KOPT-K1 (cell line): ENCODE results near the gene REEP5.
"Not testable (repeated sequence)": the region's sequence is repeated elsewhere in the genome, so short reads cannot be mapped to it uniquely, and the experiment has no call there.

ENCODE experiments used
- H3K27ac ChIP-seq: fragments of 200-600 bp; sonication (generic); 2 replicates; pipeline ENCODE4 v1.5.1; 2016; ENCODE audit warnings: antibody characterized with exemption, mild to moderate bottlenecking, low read depth, low read length; ENCODE audit not compliant: poor library complexity, severe bottlenecking
- H3K36me3 ChIP-seq: fragments of 200-600 bp; sonication (generic); 2 replicates; pipeline ENCODE4 v1.5.1; 2017; ENCODE audit warnings: antibody characterized with exemption, mild to moderate bottlenecking, low read length, moderate library complexity; ENCODE audit not compliant: insufficient read depth
- H3K9me3 ChIP-seq: fragments of 200-600 bp; sonication (generic); 2 replicates; pipeline ENCODE4 v1.5.1; 2017; ENCODE audit warnings: antibody characterized with exemption, low read length, mild to moderate bottlenecking; ENCODE audit not compliant: insufficient read depth, poor library complexity, severe bottlenecking

Gene REEP5

DNA sequence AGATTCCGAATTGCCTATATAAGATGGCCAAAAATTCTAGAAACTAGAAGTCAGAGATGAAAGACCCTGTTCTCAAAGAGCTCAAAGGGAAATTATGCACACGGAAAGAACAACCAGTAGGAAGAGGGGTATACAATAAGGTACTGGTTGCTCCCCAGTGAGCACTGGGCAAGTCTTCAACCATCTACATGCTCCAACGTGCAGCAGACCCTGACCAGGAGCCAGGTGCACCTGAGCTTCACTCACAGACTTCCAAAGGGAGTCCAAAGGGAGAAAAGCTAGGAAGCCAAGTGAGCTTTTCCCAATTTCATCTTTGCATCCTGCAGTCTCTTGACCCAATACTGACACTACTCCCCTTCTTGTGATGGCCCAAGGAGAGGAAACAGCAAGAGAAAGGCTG is 3.9 kb downstream of the REEP5 start:
- no peaks in the 10 kb centered on the region for H3K9me3 ChIP-seq
- H3K36me3 ChIP-seq: peaks cover 42% of the 10 kb centered on the region
- H3K27ac ChIP-seq: no peak overlapping the region

GRCh38 chr5:112917453-112917995 is 4.5 kb downstream of the REEP5 start:
- no peaks in the 10 kb centered on the region for H3K9me3 ChIP-seq
- no peak overlapping the region for H3K27ac ChIP-seq
- H3K36me3 ChIP-seq: peaks cover 42% of the 10 kb centered on the region

DNA sequence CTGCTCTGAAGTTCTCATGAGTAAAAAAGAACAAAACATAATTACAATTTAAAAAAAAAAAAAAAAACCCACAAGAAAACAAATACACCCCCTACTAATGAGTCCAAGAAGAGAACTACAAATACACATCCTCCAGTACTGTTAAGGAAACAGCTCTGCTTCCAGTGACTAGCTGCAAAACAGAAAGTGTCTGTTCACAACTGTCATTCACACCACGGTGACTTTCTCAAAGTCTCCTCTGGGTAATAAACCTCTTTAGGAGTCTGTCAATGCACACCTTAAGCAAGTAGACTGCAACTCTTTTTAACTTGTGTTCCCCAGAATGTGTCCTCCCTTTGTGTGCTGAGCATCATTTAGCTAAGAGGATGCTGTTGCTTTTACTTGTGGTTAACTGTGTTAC is 6.2 kb downstream of the REEP5 start:
- peak overlapping the region; percentile 45 for H3K27ac ChIP-seq
- peaks cover 48% of the 10 kb centered on the region for H3K36me3 ChIP-seq
- H3K9me3 ChIP-seq: no peaks in the 10 kb centered on the region

DNA sequence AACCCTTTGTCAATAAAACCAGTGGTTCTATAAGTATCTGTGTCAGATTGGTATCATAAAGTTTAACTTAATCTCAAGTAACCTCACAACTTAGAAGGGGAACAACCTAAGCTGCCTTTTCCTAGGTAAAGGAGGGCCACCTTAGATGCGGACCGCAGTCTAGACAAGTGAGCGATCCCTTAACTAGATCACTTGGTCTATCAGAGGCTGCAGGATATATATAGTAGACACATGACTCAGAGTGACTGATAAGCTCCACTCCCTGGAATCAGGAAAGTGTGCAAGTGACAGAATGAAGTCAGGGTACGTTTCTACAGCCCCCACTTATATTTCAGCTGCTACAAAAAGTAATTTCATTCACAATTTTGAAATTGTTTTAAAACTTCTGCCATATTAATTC is 7.4 kb downstream of the REEP5 start:
- Histone ChIP-seq H3K36me3 (peaks cover 60% of the 10 kb centered on the region), H3K27ac (no peak overlapping the region), H3K9me3 (no peaks in the 10 kb centered on the region)

DNA sequence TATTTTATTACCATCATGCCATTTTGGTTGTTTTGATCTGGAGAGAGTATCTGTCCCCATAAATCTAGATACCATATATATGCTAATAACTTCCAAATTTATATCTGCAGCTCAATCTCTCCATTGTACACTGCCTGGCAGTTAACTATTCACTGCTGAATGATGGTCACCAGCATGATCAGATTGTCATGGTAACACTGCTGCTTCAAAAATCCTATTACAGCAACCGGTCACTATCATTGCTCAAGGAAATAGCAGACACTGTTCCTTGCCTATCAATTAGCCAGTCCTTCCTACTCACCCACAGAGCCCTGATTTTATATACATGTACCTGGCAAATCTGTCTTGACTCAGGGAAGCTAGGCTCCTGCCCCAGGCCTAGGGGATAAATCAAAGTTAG is 11.5 kb downstream of the REEP5 start:
- Histone ChIP-seq H3K36me3 (peaks cover 41% of the 10 kb centered on the region), H3K9me3 (no peaks in the 10 kb centered on the region), H3K27ac (no peak overlapping the region)

DNA sequence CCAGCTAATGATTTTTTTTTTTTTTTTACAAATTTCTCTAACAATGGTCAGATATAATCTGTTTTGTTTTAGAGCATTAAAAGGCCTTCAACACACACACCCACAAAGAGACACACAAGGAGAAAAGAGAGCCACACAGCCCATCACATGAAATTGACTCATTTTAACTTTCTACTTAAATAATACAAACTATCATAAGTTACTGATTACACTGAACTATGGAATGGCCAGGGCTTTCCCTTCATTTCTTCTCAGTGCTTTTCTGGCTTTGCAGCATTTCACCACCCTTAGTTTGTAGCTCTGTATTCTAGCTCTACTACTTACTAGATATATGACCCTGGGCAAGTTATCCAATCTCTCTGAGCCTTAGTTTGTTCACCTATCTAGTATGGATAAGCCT is 13.2 kb downstream of the REEP5 start:
- H3K9me3 ChIP-seq: no peaks in the 10 kb centered on the region
- no peak overlapping the region for H3K27ac ChIP-seq
- peaks cover 30% of the 10 kb centered on the region for H3K36me3 ChIP-seq

DNA sequence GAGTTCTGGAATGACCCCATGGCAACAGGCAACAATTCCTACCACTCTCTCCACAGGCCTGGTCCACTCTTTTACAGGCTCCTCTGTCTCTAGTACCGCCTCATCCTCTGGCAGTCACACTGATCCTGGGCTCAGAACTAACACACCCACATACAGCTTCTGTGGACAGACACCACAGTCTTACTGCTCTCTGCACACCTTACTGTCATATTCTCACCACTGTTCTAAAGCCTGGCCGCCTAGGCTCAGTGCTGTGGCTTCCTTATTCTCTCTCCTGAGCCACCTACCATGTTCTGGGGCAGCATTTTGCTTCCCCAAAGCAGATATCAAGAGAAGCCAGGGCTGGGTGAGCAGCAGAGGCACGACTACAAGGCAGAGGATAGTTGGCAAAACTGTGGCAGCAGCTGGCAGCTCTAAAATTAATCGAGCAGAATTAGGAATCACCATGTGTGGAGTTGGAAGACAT is 14.8 kb downstream of the REEP5 start:
- no peak overlapping the region for H3K27ac ChIP-seq
- H3K9me3 ChIP-seq: no peaks in the 10 kb centered on the region
- peaks cover 31% of the 10 kb centered on the region for H3K36me3 ChIP-seq

DNA sequence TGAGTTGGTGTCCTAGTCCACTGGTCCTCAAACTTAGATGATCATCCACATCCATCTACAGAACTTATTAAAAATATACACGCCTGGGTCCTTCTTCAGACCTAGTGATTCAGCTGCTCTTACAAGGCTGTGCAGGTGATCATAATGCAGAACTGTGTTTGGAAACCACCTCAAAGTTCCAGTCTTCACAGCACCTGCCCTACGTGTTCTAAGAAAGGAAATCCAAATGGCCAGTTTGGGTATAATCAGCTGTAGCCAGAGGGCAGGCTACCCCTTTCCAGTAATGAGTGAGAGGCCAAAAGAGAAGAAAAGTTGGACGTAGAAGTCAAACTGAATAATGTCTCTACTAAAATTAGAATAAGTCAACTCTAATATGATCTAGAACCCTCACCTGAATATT is 15.4 kb downstream of the REEP5 start:
- Histone ChIP-seq H3K36me3 (peaks cover 37% of the 10 kb centered on the region), H3K27ac (no peak overlapping the region), H3K9me3 (no peaks in the 10 kb centered on the region)

- not testable (repeated sequence) for H3K27ac ChIP-seq, H3K9me3 ChIP-seq
- H3K36me3 ChIP-seq: peaks cover 38% of the 10 kb centered on the region
These were observed 17.0 kb downstream of the REEP5 start for GRCh38 chr5:112904996-112905395.

DNA sequence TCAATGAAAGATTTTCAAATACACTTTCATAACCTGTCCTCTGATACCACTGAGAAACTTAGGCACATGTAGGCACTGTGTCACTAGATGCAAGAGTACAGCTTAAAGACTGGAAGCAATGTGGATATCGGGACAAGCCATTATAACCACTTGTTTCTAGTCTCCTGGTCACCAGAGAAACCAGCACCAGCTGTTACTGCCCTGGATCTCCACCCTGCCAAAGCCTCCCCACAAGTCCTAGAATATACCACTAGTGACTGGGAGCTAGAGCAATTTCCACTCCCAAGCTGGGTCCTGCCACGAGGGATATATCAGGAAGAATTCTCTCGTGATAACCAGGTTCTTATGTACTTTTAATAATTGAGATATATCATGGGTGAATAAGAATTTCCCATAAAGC is 19.5 kb downstream of the REEP5 start:
- no peaks in the 10 kb centered on the region for H3K9me3 ChIP-seq
- peaks cover 51% of the 10 kb centered on the region for H3K36me3 ChIP-seq
- no peak overlapping the region for H3K27ac ChIP-seq

- H3K27ac ChIP-seq: no peak overlapping the region
- peaks cover 85% of the 10 kb centered on the region for H3K36me3 ChIP-seq
- H3K9me3 ChIP-seq: no peaks in the 10 kb centered on the region
These were observed 26.3 kb downstream of the REEP5 start for GRCh38 chr5:112895682-112896081.

- no peak overlapping the region for H3K27ac ChIP-seq
- no peaks in the 10 kb centered on the region for H3K9me3 ChIP-seq
- peaks cover 71% of the 10 kb centered on the region for H3K36me3 ChIP-seq
These were observed 29.3 kb downstream of the REEP5 start for GRCh38 chr5:112892776-112893175.

- peaks cover 70% of the 10 kb centered on the region for H3K36me3 ChIP-seq
- not testable (repeated sequence) for H3K9me3 ChIP-seq
These were observed 30.0 kb downstream of the REEP5 start for GRCh38 chr5:112892066-112892465.

GRCh38 chr5:112886975-112887374 is 35.1 kb downstream of the REEP5 start:
- no peaks in the 10 kb centered on the region for H3K9me3 ChIP-seq
- H3K27ac ChIP-seq: peak overlapping the region; percentile 56
- peaks cover 71% of the 10 kb centered on the region for H3K36me3 ChIP-seq

More at GRCh38 chr5:112892066-112892465, 30.0 kb downstream of the REEP5 start:
- H3K27ac ChIP-seq: not testable (repeated sequence)

GRCh38 chr5:112885001-112885400 is 37.0 kb downstream of the REEP5 start:
- Histone ChIP-seq H3K27ac (no peak overlapping the region), H3K9me3 (no peaks in the 10 kb centered on the region), H3K36me3 (peaks cover 82% of the 10 kb centered on the region)

DNA sequence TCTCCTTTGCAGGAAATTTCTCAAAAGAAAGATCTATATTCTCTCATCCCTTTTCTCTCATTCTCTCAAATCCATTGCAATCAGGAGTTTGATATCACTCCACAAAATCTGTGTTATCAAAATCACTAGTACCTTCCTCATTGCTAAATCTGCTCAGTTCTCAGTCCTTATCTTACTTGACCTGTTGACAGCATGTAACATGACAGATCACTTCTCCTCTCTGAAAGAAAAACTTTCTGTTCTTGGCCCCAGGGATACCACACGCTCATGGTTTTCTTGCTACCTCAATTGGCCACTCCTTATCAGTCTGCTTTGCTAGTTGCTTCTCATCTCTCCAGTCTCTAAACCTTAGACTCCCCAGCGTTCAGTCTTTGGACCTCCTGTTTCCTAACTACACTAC is 38.8 kb downstream of the REEP5 start:
- H3K27ac ChIP-seq: no peak overlapping the region
- H3K9me3 ChIP-seq: no peaks in the 10 kb centered on the region
- H3K36me3 ChIP-seq: peaks cover 76% of the 10 kb centered on the region
